Stimulated activated CD4-positive, alpha-beta T cell treated with anti-CD3 and anti-CD28 coated beads, Interleukin-1b, Interleukin-23, amount 100 ng/mL, for 4 hours (primary cell): ENCODE results near the gene SCART1.
"Not testable (repeated sequence)": the region's sequence is repeated elsewhere in the genome, so short reads cannot be mapped to it uniquely, and the experiment has no call there.

Experiments used
- DNase-seq, 2 donors: peaks; one replicate each; pipeline ENCODE4 v3.0.0-alpha.2; 2020; ENCODE audit warnings: low read depth in 2 of 2

SCART1 gene

GRCh38 chr10:133456041-133456951, 2.6 kb downstream of the SCART1 start:
- DNase-seq: no peak

GRCh38 chr10:133457100-133457841, 3.5 kb downstream of the SCART1 start:
- no peak for DNase-seq

- no peak for DNase-seq
These were observed 4.4 kb downstream of the SCART1 start for GRCh38 chr10:133458021-133458709.

- no peak for DNase-seq
These were observed 5.1 kb downstream of the SCART1 start for GRCh38 chr10:133458710-133459453.

- DNase-seq: no peak
These were observed 5.9 kb downstream of the SCART1 start for GRCh38 chr10:133459454-133460207.

GRCh38 chr10:133460208-133460769, 6.5 kb downstream of the SCART1 start:
- DNase-seq: no peak

GRCh38 chr10:133461027-133461426, 7.3 kb downstream of the SCART1 start:
- no peak for DNase-seq

GRCh38 chr10:133461841-133462240, 8.1 kb downstream of the SCART1 start:
- no peak for DNase-seq

GRCh38 chr10:133462512-133463305, 9.0 kb downstream of the SCART1 start:
- DNase-seq: no peak

- DNase-seq: no peak
These were observed 10.9 kb downstream of the SCART1 start for GRCh38 chr10:133464582-133465031.

GRCh38 chr10:133465191-133465949, 11.6 kb downstream of the SCART1 start:
- no peak for DNase-seq

GRCh38 chr10:133465950-133466474, 12.3 kb downstream of the SCART1 start:
- no peak for DNase-seq

- no peak for DNase-seq
These were observed 13.0 kb downstream of the SCART1 start for GRCh38 chr10:133466683-133467275.

- no peak for DNase-seq
These were observed 13.7 kb downstream of the SCART1 start for GRCh38 chr10:133467286-133467911.

GRCh38 chr10:133469205-133469604, 15.5 kb downstream of the SCART1 start:
- not testable (repeated sequence) for DNase-seq

GRCh38 chr10:133471300-133472109, 17.8 kb downstream of the SCART1 start:
- no peak for DNase-seq

- no peak for DNase-seq
These were observed 19.5 kb downstream of the SCART1 start for GRCh38 chr10:133473270-133473669.
